SU-DHL-6 (cell line): ENCODE results near the gene PTCD2.

ENCODE experiments used
- EZH2phosphoT487 ChIP-seq: fragments of 200-600 bp; sonication (generic), shearing (Covaris generic); conservative IDR thresholded peaks from 2 replicates; pipeline ENCODE4 v1.6.1; 2018; ENCODE audit warnings: mild to moderate bottlenecking, antibody characterized with exemption, low read length, moderate library complexity, mixed read lengths
- TF ChIP-seq, protein P1 (sequence below): fragments of 200-600 bp; sonication (generic); IDR thresholded peaks from one replicate; pipeline ENCODE4 v1.5.1; 2017; ENCODE audit warnings: antibody characterized with exemption, mild to moderate bottlenecking, low read length, moderate library complexity; ENCODE audit not compliant: insufficient read depth, poor library complexity, severe bottlenecking

DNA sequence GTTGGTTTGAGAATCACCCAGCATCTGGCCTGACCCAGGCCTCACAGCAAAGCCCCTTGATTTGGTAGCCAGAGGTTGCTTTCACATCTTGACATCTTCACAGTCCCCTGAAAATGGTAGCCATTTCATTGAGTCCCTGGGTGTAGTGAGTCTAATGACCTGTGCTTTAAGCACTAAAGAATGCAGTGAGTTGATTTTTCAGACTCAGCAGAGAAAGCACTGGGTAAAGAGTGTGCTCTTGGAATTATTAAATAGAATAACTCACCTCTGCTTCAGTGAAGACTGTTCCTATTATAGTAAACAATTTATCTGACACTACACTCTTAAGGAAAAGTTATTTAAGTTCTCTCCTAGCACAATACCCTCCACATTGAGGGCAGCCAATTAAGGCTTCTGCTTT, 56.2 kb downstream of the PTCD2 start:
- TF ChIP-seq, protein P1, sequence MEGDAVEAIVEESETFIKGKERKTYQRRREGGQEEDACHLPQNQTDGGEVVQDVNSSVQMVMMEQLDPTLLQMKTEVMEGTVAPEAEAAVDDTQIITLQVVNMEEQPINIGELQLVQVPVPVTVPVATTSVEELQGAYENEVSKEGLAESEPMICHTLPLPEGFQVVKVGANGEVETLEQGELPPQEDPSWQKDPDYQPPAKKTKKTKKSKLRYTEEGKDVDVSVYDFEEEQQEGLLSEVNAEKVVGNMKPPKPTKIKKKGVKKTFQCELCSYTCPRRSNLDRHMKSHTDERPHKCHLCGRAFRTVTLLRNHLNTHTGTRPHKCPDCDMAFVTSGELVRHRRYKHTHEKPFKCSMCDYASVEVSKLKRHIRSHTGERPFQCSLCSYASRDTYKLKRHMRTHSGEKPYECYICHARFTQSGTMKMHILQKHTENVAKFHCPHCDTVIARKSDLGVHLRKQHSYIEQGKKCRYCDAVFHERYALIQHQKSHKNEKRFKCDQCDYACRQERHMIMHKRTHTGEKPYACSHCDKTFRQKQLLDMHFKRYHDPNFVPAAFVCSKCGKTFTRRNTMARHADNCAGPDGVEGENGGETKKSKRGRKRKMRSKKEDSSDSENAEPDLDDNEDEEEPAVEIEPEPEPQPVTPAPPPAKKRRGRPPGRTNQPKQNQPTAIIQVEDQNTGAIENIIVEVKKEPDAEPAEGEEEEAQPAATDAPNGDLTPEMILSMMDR: no peak
- no peak for TF ChIP-seq EZH2phosphoT487
